HepG2 (cell line): ENCODE results near the gene KIR3DL3. TPM values are rescaled to one million over a fixed set of nuclear protein-coding genes. Genes with fewer than 3 reads are reported as not detected.

Experiments used
- ZNF563 ChIP-seq: sonication (generic); formaldehyde crosslinking; IDR thresholded peaks from 2 replicates; pipeline ENCODE4 v1.8.0; 2022; ENCODE audit warnings: mild to moderate bottlenecking, moderate library complexity, missing genetic modification reagents
- ZNF609 ChIP-seq: sonication (generic); formaldehyde crosslinking; IDR thresholded peaks from 2 replicates; pipeline ENCODE4 v1.4.0; 2020; ENCODE audit warnings: mild to moderate bottlenecking, missing genetic modification reagents, borderline replicate concordance
- polyA plus RNA-seq, 8 experiments: library from polyadenylated mRNA; depleted of rRNA in 3 of 8; stranded (reverse) in 7 of 8; unstranded in 1 of 8; fragments of >200 nt; fragmentation: Illumina TruSeq in 4 of 8; extraction: Trizol in 4 of 8; gene quantifications; 2 replicates each; pipeline versions ENCODE4 v1.2.1 to v1.2.3, GENCODE V29; 2011 to 2016; ENCODE audit warnings: low read depth in 4 of 8, missing spikeins in 1 of 8, mixed read lengths in 1 of 8; ENCODE audit not compliant: insufficient read depth in 1 of 8
- total RNA-seq, 5 experiments: library from RNA; depleted of rRNA; stranded (reverse); fragments of >200 nt; fragmentation: Illumina TruSeq; extraction: Trizol; gene quantifications; 2 replicates each; pipeline ENCODE4 v1.2.3, GENCODE V29; 2016; ENCODE audit warnings: low read depth in 1 of 5
- TF ChIP-seq, protein P1 (sequence below): sonication (generic); formaldehyde crosslinking; IDR thresholded peaks from 2 replicates; pipeline ENCODE4 v1.4.0; 2020; ENCODE audit warnings: missing genetic modification reagents, borderline replicate concordance

KIR3DL3 gene
- total and polyA plus RNA-seq, 2 of the 13 experiments (the other 11 are each of a cell fraction or from before 2014, with no cell fraction given): not detected

GRCh38 chr19:54696117-54696548 lies 28.1 kb upstream of the KIR3DL3 start (continued):
- no peak for TF ChIP-seq ZNF609 (CRISPR knock-in tag)
- TF ChIP-seq ZNF563: no peak
- TF ChIP-seq, protein P1, sequence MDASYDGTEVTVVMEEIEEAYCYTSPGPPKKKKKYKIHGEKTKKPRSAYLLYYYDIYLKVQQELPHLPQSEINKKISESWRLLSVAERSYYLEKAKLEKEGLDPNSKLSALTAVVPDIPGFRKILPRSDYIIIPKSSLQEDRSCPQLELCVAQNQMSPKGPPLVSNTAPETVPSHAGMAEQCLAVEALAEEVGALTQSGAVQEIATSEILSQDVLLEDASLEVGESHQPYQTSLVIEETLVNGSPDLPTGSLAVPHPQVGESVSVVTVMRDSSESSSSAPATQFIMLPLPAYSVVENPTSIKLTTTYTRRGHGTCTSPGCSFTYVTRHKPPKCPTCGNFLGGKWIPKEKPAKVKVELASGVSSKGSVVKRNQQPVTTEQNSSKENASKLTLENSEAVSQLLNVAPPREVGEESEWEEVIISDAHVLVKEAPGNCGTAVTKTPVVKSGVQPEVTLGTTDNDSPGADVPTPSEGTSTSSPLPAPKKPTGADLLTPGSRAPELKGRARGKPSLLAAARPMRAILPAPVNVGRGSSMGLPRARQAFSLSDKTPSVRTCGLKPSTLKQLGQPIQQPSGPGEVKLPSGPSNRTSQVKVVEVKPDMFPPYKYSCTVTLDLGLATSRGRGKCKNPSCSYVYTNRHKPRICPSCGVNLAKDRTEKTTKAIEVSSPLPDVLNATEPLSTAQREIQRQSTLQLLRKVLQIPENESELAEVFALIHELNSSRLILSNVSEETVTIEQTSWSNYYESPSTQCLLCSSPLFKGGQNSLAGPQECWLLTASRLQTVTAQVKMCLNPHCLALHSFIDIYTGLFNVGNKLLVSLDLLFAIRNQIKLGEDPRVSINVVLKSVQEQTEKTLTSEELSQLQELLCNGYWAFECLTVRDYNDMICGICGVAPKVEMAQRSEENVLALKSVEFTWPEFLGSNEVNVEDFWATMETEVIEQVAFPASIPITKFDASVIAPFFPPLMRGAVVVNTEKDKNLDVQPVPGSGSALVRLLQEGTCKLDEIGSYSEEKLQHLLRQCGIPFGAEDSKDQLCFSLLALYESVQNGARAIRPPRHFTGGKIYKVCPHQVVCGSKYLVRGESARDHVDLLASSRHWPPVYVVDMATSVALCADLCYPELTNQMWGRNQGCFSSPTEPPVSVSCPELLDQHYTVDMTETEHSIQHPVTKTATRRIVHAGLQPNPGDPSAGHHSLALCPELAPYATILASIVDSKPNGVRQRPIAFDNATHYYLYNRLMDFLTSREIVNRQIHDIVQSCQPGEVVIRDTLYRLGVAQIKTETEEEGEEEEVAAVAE (CRISPR knock-in tag): no peak
- TF ChIP-seq, all 625 proteins: peak for 0
